GM19240 (cell line): ENCODE results near the gene PUS10.
"Not testable (repeated sequence)": the region's sequence is repeated elsewhere in the genome, so short reads cannot be mapped to it uniquely, and the experiment has no call there.

Experiments used
- DNase-seq: peaks from one replicate; pipeline ENCODE4 v3.0.0; 2011; ENCODE audit warnings: low spot score; ENCODE audit not compliant: insufficient read length

Gene PUS10

DNA sequence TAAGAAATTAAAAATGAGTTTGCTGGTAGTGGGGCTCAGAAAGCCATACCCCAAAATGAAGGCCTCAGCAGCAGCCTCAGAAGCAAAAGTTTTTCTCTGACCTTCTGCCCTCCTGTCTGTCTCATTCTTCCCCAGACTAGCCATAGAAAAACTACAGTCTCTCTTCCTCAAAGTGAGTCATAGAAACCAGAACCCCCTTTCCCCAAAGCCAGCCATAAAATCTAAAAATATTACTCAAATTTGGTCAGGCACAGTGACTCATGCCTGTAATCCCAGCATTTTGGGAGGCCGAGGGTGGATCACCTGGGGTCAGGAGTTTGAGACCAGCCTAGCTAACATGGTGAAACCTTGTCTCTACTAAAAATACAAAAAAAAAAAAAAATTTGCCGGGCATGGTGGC, 5.8 kb downstream of the PUS10 start:
- not testable (repeated sequence) for DNase-seq

GRCh38 chr2:61011678-61012077, 6.4 kb downstream of the PUS10 start:
- no peak for DNase-seq

DNA sequence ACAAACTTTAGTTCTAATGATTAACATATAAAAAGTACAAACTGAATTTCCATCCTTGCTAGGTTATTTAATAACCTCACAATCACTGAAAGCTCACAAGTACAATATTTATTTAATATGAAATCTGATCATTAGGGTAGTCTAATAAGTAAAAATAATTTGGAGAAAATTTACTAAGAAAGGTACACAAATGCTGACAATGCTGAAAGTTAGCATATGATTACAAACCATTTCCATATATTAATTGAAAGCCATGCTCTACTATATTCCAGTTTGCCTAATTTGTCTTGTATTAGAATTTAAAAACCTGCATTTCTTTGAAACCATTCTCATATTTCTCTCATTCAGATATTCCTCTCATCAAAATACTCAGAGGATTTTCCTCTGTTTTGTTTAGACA, 8.7 kb downstream of the PUS10 start:
- DNase-seq: no peak

DNA sequence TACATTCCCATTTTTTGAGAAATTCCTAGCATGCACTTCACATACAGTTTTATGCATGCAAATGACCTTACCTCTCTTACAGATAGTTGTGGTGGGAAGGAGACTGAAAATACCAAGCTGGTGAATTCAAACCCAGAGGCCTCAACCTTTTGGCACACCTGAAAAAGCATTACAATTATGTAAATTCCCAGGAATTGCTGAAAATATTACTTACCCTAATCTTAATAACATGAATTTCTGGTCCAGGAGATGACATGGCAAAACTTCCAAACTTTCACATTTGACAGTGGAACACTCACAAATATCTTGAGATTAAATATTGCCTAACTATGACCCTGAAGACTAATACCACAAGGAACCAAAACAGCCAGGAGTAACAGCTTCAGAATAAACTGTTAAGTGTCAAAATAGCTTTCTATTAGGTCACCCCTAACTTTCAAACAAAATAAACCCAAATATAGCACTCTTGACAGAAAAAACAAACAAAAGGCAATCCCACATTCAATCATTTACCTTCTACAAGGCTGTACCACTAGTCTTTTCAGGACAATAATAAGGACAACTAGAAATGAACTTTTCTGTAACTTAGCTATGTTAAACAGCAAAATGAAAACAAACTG, 11.5 kb downstream of the PUS10 start:
- no peak for DNase-seq

GRCh38 chr2:61005736-61006135, 12.3 kb downstream of the PUS10 start:
- no peak for DNase-seq

DNA sequence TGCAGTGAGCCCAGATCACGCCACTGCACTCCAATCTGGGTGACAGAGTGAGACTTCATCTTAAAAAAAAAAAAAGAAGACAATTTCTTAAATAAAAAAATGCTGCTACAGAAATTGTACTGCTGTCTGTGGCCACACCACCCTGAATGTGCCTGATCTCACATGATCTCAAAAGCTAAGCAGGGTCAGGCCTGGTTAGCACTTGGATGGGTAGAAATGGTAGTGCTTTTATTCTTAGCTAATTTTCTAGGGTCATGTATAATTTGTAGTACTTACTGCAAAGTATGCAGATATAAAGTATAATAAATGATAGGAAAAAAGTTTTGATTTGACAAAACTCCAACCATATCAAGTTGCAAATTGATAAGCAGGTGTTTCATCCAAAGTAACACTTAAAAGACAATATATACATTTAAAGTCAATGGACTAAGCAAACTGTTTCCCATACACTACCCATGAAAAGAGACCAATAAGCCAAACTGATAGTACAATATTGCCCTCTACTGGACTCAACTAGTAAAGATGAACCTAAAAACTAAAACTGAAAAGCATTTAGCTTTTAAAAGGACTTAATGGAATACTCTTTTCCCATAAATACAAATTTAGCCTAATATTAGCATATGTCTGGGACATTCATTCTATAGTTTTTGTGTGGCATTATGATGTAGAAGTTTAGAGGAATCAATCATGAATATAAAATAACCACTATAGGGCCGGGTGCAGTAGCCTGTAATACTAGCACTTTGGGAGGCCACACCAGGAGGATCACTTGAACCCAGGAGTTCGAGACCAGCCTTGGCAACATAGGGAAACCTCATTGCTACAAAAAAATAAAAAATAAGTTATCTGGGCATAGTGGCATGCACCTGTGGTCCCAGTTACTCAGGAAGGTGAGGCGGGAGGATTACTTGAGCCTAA, 19.2 kb downstream of the PUS10 start:
- DNase-seq: no peak

DNA sequence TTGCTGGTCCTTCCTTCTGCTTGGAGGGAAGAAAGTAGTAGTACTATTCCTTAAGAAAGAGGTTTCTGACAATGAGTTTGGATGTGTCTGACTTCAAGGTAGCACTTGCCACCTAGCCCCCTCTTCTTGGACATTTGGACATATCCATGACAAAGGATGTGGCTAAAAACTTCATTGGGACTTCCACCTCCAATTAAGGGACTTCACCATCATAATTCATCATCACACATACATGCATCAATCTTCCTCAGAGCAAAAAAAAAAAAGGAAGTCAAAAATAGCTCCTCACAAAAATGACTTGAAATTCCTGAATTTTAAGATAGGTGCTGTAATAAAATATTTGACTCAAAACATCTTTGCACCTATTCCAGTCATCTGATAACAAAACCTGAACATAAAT, 23.9 kb downstream of the PUS10 start:
- DNase-seq: no peak

- peak; percentile 12 for DNase-seq
Measured at GRCh38 chr2:60992985-60993392, 25.1 kb downstream of the PUS10 start.

GRCh38 chr2:60991644-60992043, 26.4 kb downstream of the PUS10 start:
- no peak for DNase-seq

- no peak for DNase-seq
Measured at GRCh38 chr2:60989259-60989658, 28.8 kb downstream of the PUS10 start.

DNA sequence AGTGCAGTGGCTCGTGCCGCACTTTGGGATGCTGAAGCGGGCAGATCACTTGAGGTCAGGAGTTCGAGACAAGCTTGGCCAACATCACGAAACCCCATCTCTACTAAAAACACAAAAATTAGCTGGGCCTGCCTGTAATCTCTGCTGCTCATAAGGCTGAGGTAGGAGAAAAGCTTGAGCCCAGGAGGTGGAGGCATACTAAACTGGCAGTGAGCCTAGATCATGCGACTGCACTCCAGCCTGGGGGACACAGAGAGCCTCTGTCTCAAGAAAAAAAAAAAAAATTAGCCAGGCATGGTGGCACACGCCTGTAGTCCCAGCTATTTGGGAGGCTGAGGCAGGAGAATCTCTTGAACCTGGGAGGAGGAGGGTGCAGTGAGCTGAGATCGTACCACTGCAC, 30.4 kb downstream of the PUS10 start:
- DNase-seq: not testable (repeated sequence)

DNA sequence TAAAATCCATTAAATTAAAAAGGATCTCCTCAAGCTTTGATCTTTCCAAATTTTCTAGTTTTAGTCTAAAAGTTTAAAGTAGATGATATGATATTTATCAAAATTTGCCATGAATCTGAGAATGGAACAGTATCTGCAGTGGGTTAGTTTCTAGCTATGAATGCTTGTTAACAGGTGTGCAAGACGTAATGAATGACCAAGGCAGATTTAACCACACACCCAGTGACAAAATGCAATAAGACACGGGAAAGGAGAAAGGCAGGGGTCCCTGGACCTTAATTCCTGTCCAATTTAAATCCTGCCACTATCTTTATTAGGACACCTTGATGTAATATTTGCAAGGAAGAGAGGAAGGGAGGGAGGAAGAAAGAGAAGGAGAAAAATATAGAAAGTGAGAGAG, 31.0 kb downstream of the PUS10 start:
- no peak for DNase-seq

DNA sequence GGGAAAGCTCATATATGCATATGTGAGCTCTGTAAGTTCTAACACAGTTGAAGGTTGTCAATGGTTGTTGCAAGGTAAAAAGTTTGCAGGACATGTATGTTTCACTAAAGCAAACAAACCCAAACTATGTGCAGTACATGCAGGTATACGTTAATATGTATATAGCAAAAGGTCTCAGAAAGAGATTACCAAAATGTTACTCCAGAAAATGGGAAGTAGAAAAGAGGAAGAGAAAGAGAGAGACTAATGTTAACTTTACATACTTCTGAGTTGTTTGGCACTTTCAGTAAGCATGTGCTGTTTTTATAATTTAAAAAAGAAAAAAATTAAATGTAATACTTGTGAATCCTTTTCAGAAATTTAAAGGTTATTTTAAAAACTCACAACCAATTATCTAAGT, 33.3 kb downstream of the PUS10 start:
- no peak for DNase-seq

GRCh38 chr2:60982066-60982465, 36.0 kb downstream of the PUS10 start:
- DNase-seq: not testable (repeated sequence)

DNA sequence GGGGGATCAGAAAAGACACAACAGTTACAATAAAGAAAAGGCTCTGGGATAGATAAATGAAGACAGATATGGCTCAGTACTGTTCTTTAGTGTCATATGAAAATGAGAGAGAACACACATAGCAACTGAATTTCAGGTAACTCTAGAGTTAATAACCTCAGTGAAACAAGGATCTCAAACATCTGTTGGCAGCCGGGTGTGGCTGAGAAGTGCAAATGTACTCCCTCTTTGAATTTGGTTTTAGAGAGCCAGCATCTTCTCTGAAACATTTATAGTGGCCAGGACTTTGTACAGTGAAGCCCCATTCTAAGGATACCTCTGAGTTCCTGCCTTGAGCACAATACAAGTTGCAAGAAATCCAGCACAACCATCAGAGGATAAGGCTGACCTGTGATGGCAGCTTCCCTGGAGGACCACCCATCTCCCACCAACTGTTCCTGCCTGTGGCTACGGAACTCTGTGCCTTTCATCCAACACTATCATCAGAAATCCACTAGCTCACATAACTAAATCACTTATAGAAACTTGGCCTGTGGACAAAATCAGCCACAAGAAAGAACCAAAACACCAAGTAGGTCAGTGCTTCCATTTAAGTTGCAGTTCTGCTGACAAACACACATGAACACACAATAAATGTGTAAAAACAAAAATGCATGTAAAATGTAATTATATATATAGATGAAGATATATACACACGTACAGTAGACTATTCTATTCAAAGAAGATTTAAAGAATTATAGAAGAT, 37.8 kb downstream of the PUS10 start:
- DNase-seq: no peak

- no peak for DNase-seq
Measured at GRCh38 chr2:60979231-60979630, 38.8 kb downstream of the PUS10 start.

DNA sequence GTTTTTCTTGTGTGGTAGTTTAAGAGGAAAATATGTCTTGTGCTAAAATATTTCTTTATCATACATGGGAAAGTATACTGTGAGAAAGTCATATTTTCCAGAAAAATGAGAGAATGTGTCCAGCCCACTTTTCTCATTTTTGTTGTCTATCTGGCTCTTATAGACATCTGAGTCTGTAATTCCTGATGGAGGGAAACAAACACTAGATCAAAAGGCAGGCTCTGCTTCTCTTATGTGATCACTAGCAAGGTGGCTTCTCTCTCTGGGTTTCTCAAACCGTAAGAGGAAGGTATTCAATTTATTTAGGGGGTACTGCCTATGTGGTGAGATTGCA, 40.5 kb downstream of the PUS10 start:
- no peak for DNase-seq

GRCh38 chr2:60976875-60977561, 41.0 kb downstream of the PUS10 start:
- peak; percentile 6 for DNase-seq

GRCh38 chr2:60976256-60976850, 41.7 kb downstream of the PUS10 start:
- DNase-seq: no peak

- no peak for DNase-seq
Measured at GRCh38 chr2:60974652-60975051, 43.4 kb downstream of the PUS10 start.

GRCh38 chr2:60973705-60974104, 44.4 kb downstream of the PUS10 start:
- no peak for DNase-seq
